Sigmoid colon (tissue), 4 donors: ENCODE results near the gene COL2A1.

Experiments
- CTCF ChIP-seq, 4 experiments: fragments of 450-650 bp in 3 of 4; fragments of 200-600 bp in 1 of 4; IDR thresholded peaks; one replicate each; pipeline ENCODE4 v1.5.1; 2016 to 2019; ENCODE audit warnings: antibody characterized with exemption in 4 of 4, mild to moderate bottlenecking in 3 of 4, moderate library complexity in 2 of 4
- EP300 ChIP-seq, 4 donors: sonication (generic); formaldehyde crosslinking; IDR thresholded peaks; one replicate each; pipeline ENCODE4 v1.6.1; 2017; ENCODE audit warnings: antibody characterized with exemption in 4 of 4

- TF ChIP-seq CTCF (IDR thresholded peaks at IDR 0.05): no peak
- no peak for TF ChIP-seq EP300 (IDR thresholded peaks at IDR 0.05)
Measured at GRCh38 chr12:48007206-48007605, 2.9 kb upstream of the COL2A1 start.
